GM12872 (cell line): ENCODE measurements around the gene TNPO1.

Experiments used
- TF ChIP-seq, protein P1 (sequence below): IDR thresholded peaks from 3 replicates; pipeline ENCODE4 v1.5.1; 2011; ENCODE audit warnings: low read depth, mild to moderate bottlenecking, low read length, moderate library complexity; ENCODE audit not compliant: insufficient read depth

Gene TNPO1

DNA sequence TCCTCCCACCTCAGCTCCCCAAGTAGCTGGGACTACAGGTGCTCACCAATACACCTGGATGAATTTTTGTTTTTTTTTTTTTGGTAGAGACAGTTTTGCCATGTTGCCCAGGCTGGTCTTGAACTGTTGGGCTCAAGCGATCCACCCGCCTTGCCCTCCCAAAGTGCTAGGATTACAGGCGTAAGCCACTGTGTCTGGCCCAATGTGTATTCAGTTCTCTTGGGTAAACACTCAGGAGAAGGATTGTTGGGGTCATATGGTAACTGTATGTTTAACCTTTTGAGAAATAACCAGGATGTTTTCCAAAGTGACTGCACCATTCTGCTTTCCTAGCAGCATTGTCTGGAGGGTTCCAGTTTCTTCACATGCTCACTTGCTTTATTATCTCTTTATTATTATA lies 67.4 kb downstream of the TNPO1 start:
- TF ChIP-seq, protein P1, sequence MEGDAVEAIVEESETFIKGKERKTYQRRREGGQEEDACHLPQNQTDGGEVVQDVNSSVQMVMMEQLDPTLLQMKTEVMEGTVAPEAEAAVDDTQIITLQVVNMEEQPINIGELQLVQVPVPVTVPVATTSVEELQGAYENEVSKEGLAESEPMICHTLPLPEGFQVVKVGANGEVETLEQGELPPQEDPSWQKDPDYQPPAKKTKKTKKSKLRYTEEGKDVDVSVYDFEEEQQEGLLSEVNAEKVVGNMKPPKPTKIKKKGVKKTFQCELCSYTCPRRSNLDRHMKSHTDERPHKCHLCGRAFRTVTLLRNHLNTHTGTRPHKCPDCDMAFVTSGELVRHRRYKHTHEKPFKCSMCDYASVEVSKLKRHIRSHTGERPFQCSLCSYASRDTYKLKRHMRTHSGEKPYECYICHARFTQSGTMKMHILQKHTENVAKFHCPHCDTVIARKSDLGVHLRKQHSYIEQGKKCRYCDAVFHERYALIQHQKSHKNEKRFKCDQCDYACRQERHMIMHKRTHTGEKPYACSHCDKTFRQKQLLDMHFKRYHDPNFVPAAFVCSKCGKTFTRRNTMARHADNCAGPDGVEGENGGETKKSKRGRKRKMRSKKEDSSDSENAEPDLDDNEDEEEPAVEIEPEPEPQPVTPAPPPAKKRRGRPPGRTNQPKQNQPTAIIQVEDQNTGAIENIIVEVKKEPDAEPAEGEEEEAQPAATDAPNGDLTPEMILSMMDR, result no peak

DNA sequence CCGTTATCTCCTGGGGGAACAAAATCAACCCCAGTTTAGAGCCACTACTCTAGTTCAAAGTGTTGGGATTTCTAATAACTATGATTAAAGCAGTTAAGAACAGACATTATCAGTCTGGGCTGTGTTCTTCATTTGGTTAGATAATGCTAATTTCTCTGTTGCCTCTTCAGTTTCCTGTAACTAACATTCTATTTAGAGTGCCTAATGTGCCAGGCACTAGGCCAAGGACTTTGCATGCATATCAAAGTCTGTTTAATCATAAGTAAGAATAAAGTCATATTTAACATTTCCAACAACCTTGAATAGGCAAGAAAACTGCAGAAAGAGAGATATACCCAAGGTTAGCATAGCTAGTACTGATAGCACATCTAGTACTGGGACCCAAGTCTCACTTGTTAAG lies 68.4 kb downstream of the TNPO1 start:
- TF ChIP-seq, protein P1, result no peak

DNA sequence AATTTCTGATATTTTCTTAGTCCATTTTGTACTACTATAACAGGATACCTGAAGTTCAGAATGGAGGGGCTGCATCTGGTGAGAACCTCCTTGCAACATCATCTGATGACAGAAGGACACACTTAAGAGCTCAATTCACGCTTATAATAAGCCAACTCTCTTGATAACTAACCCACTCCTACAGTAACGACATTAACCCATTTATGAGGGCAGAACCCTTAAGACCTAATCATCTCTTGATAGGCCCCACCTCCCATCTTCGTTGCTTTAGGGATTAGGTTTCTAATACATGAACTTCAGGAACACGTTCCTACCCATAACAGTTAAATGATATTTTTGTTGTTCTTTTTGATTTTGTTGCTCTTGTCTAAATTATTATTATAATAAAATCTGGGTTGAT lies 69.4 kb downstream of the TNPO1 start:
- TF ChIP-seq, protein P1, result no peak

DNA sequence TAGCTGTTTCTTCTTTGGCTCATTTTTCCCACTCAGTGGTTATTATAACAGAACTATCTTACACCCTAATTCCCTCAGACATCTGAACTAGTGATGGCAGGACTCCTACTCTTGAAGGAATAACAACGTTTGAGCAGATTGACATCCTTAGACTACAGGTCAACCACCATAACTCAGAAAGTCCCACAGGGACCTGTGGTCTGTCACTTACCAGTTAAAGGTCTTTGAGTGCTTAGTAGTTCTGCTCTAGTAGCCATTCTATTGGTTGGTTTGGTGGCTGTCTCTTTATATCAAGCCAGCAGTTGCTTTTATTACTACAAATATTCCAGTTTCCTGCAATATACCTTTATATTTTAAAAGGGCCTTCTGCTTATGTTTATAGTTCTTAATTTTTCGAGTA lies 72.1 kb downstream of the TNPO1 start:
- TF ChIP-seq, protein P1, result no peak

DNA sequence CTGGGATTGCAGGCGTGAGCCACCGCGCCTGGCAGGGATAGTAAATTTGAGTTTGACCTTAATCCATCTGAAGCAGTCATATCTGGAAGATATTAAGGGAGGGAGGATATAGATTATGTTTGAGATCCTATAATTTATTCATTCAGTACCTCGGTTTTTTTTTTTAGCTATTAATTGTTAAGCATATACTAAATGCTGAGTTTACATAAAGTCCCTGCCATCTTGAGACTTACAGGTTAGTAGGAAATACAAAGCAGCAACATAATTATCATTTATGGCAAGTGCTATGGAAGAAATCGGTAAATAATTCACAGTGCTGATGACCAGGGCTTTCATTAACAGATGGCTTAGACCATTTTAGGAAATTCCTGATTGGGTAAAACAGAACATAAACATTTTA lies 72.9 kb downstream of the TNPO1 start:
- TF ChIP-seq, protein P1, result no peak

DNA sequence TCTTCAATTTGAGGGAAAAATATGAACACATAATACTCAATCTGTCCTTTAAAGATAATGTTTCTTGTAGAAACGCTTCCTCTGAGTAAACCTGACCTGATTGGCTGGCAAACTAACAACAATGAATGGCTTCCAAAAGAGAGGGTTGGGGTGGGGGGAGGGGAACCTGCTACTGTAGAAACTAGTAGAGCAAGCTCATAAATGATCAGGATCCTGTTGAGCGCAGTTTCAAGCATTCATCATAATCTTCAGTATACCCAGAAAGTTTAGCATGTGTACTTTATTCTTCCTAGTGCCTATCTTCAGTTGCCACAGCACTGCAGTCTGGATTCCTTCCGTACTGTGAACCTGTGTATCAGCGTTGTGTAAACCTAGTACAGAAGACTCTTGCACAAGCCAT lies 76.4 kb downstream of the TNPO1 start:
- TF ChIP-seq, protein P1, result no peak

DNA sequence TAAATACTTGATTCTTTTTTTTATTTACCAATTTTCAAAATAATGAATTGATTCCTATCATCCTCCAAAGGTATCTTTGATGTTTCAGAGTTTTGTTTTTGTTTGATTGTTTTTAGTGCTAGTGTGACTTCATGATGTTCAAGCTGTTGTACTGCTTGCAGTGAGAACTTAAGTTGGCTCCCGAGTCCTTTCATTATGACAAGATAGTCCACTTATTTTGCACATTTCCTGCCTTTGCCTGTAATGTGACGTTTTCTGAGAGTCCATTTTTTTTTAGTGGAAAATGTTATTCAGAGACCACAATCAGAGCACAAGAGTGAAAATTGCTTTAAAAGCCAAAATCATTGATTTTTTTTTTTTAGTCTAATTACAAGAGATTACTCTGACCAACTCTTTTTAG lies 79.3 kb downstream of the TNPO1 start:
- TF ChIP-seq, protein P1, result no peak

DNA sequence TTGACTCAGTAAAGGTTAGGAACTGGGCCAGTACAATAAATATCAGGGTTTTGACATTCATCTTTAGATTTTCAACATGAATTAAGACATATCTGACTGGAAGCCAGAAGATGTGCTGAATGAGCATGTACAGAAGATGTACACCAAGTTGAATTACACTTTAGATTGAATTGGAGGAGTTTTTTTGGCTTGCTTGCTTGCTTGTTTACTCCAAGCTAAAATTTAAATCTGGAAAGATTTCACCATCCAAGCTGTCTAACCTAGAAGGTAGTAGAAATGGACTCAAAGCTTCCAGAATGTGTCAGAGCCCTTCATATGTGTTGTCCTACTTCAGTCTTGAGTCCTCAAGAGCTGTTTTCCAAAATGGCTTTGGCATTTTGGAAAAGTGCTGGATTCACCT lies 90.3 kb downstream of the TNPO1 start:
- TF ChIP-seq, protein P1, result no peak
